H1 (cell line): ENCODE results near the gene CFAP97. TPM values are rescaled to one million over a fixed set of nuclear protein-coding genes. Genes with fewer than 3 reads are reported as not detected.

Experiments
- CTCF ChIA-PET: fragments of 300-600 bp; sonication (Branson Sonifier 250); formaldehyde crosslinking; loops from one replicate; lab custom pipeline; 2021; ENCODE audit not compliant: partially characterized antibody; lab: Charles Lee
- POLR2A ChIA-PET: fragments of 300-600 bp; sonication (Branson Sonifier 250); formaldehyde crosslinking; loops from one replicate; lab custom pipeline; 2021; ENCODE audit warnings: inconsistent platforms; ENCODE audit not compliant: partially characterized antibody; lab: Charles Lee
- DNase-seq, 2 experiments: peaks; one replicate each; pipeline versions ENCODE4 v3.0.0 to v3.0.0-alpha.2; 2010 to 2022; ENCODE audit warnings: low spot score in 2 of 2, low read depth in 1 of 2, mixed read lengths in 1 of 2
- FAIRE-seq: peaks from 2 replicates; lab custom pipeline; 2011; peaks lifted over from hg19 to GRCh38; lab: Jason Lieb, UNC
- H2AFZ ChIP-seq: 2 replicates; pipeline ENCODE4 v1.8.1; 2012; ENCODE audit warnings: low read length, inconsistent platforms
- H2AK5ac ChIP-seq: 2 replicates; pipeline ENCODE4 v1.6.1; 2013; ENCODE audit warnings: low read depth, low read length
- H2BK120ac ChIP-seq: replicated peaks from 2 replicates; pipeline ENCODE3; 2013; ENCODE audit warnings: low read depth, low read length, inconsistent platforms
- H2BK12ac ChIP-seq: 2 replicates; pipeline ENCODE4 v1.6.1; 2013; ENCODE audit warnings: low read depth, low read length
- H2BK15ac ChIP-seq: 2 replicates; pipeline ENCODE4 v1.6.1; 2013; ENCODE audit warnings: low read length
- H2BK20ac ChIP-seq: 2 replicates; pipeline ENCODE4 v1.6.1; 2013; ENCODE audit warnings: low read length
- H2BK5ac ChIP-seq: 2 replicates; pipeline ENCODE4 v1.6.1; 2013; ENCODE audit warnings: low read depth, low read length
- H3K14ac ChIP-seq: 2 replicates; pipeline ENCODE4 v1.6.1; 2013; ENCODE audit warnings: inconsistent platforms; ENCODE audit not compliant: insufficient read length
- H3K18ac ChIP-seq: 2 replicates; pipeline ENCODE4 v1.6.1; 2013; ENCODE audit warnings: low read length; ENCODE audit errors: extremely low read depth
- H3K23ac ChIP-seq: 2 replicates; pipeline ENCODE4 v1.6.1; 2013; ENCODE audit warnings: inconsistent platforms; ENCODE audit not compliant: insufficient read length
- H3K23me2 ChIP-seq: 2 replicates; pipeline ENCODE4 v1.6.1; 2013; ENCODE audit warnings: low read depth, low read length
- H3K27ac ChIP-seq: 2 replicates; pipeline ENCODE4 v1.6.1; 2011; ENCODE audit warnings: low read depth, low read length, inconsistent platforms
- H3K27me3 ChIP-seq, 4 experiments: replicated peaks in 1 of 4; 1 replicate in 1 of 4; 2 replicates in 3 of 4; pipeline versions ENCODE4 v1.6.1 to v1.8.1; 2011 to 2013; ENCODE audit warnings: low read length in 3 of 4, mild to moderate bottlenecking in 3 of 4, inconsistent platforms in 2 of 4, mixed read lengths in 2 of 4, moderate library complexity in 1 of 4; ENCODE audit not compliant: control insufficient read depth in 3 of 4, insufficient read depth in 3 of 4; ENCODE audit errors: extremely low read depth in 1 of 4
- H3K36me3 ChIP-seq, 4 experiments: 2 replicates each; pipeline versions ENCODE4 v1.6.1 to v1.8.1; 2011 to 2013; ENCODE audit warnings: mild to moderate bottlenecking in 4 of 4, low read length in 3 of 4, moderate library complexity in 2 of 4, control low read depth in 1 of 4, inconsistent platforms in 1 of 4; ENCODE audit not compliant: insufficient read depth in 4 of 4, control insufficient read depth in 2 of 4
- H3K4ac ChIP-seq: replicated peaks from 2 replicates; pipeline ENCODE3; 2013; ENCODE audit warnings: low read length, low read depth, mixed read lengths, inconsistent platforms; ENCODE audit not compliant: insufficient read length
- H3K4me1 ChIP-seq, 4 experiments: replicated peaks in 1 of 4; 1 replicate in 1 of 4; 2 replicates in 3 of 4; pipeline versions ENCODE4 v1.6.1 to v1.8.1; 2011 to 2013; ENCODE audit warnings: low read length in 3 of 4, inconsistent platforms in 2 of 4, mixed read lengths in 1 of 4; ENCODE audit not compliant: insufficient read depth in 4 of 4, control insufficient read depth in 3 of 4
- H3K4me2 ChIP-seq, 2 experiments: 2 replicates each; pipeline versions ENCODE4 v1.6.1 to v1.8.1; 2011 to 2013; ENCODE audit warnings: low read depth in 2 of 2, low read length in 2 of 2, control low read depth in 1 of 2, inconsistent platforms in 1 of 2, mild to moderate bottlenecking in 1 of 2; ENCODE audit not compliant: insufficient read depth in 1 of 2
- H3K4me3 ChIP-seq, 4 experiments: fragments of 200-600, 300-600 bp in 1 of 4; sonication (generic), shearing (Covaris generic), sonication (Bioruptor Twin) in 1 of 4; 2 replicates each; pipeline versions ENCODE4 v1.5.1 to v1.8.1; 2011 to 2016; ENCODE audit warnings: low read length in 4 of 4, low read depth in 3 of 4, control low read depth in 2 of 4, inconsistent platforms in 2 of 4, mild to moderate bottlenecking in 2 of 4, mixed read lengths in 1 of 4, moderate library complexity in 1 of 4; ENCODE audit not compliant: insufficient read depth in 2 of 4; ENCODE audit errors: extremely low read depth in 1 of 4
- H3K56ac ChIP-seq: replicated peaks from 2 replicates; pipeline ENCODE3; 2013; ENCODE audit warnings: low read depth, mild to moderate bottlenecking, mixed read lengths, low read length, inconsistent platforms; ENCODE audit not compliant: insufficient read length
- H3K79me1 ChIP-seq: 2 replicates; pipeline ENCODE4 v1.6.1; 2013; ENCODE audit warnings: low read depth, low read length, control low read depth
- H3K79me2 ChIP-seq, 2 experiments: 2 replicates each; pipeline versions ENCODE4 v1.6.1 to v1.8.1; 2012 to 2013; ENCODE audit warnings: low read length in 2 of 2, mild to moderate bottlenecking in 2 of 2, inconsistent platforms in 1 of 2; ENCODE audit not compliant: insufficient read depth in 2 of 2, control insufficient read depth in 1 of 2
- H3K9ac ChIP-seq, 4 experiments: replicated peaks in 1 of 4; 1 replicate in 1 of 4; 2 replicates in 3 of 4; pipeline versions ENCODE4 v1.6.1 to v1.8.1; 2011 to 2013; ENCODE audit warnings: low read depth in 3 of 4, low read length in 3 of 4, control low read depth in 2 of 4, mild to moderate bottlenecking in 2 of 4, moderate library complexity in 2 of 4, inconsistent platforms in 1 of 4; ENCODE audit errors: extremely low read depth in 1 of 4
- H3K9me3 ChIP-seq, 2 experiments: 2 replicates each; pipeline versions ENCODE4 v1.6.1 to v1.8.1; 2012 to 2013; ENCODE audit warnings: mild to moderate bottlenecking in 2 of 2, moderate library complexity in 2 of 2, control low read depth in 1 of 2, inconsistent platforms in 1 of 2, low read depth in 1 of 2, low read length in 1 of 2, mixed read lengths in 1 of 2; ENCODE audit not compliant: insufficient read depth in 2 of 2
- H4K20me1 ChIP-seq, 2 experiments: replicated peaks in 1 of 2; 2 replicates each; pipeline versions ENCODE3 to v1.8.1; 2011 to 2013; ENCODE audit warnings: inconsistent platforms in 2 of 2, low read length in 2 of 2, mild to moderate bottlenecking in 1 of 2; ENCODE audit not compliant: insufficient read depth in 2 of 2, control insufficient read depth in 1 of 2
- H4K5ac ChIP-seq: 2 replicates; pipeline ENCODE4 v1.6.1; 2013; ENCODE audit warnings: low read length, low read depth, mixed read lengths, inconsistent platforms; ENCODE audit not compliant: insufficient read length
- H4K8ac ChIP-seq: 2 replicates; pipeline ENCODE4 v1.8.0; 2013; ENCODE audit warnings: mild to moderate bottlenecking, moderate library complexity, low read length, inconsistent platforms; ENCODE audit not compliant: insufficient read depth; ENCODE audit errors: extremely low read depth
- H4K91ac ChIP-seq: replicated peaks from 2 replicates; pipeline ENCODE3; 2013; ENCODE audit warnings: low read length, mixed read lengths, inconsistent platforms; ENCODE audit not compliant: insufficient read length
- ASH2L ChIP-seq: fragments of 200-600, 300-600 bp; sonication (generic); IDR thresholded peaks from one replicate; pipeline ENCODE4 v1.7.1; 2017; ENCODE audit warnings: low read length
- CHD2 ChIP-seq: IDR thresholded peaks from 2 replicates; pipeline ENCODE4 v1.6.1; 2012; ENCODE audit warnings: low read length, improper control_type of control experiment
- CREB1 ChIP-seq: IDR thresholded peaks from 2 replicates; pipeline ENCODE4 v1.6.1; 2012; ENCODE audit warnings: inconsistent platforms
- EZH2 ChIP-seq: fragments of 200-600 bp; sonication (generic); IDR thresholded peaks from 2 replicates; pipeline ENCODE4 v1.7.1; 2012; ENCODE audit warnings: low read depth, mild to moderate bottlenecking, moderate library complexity, low read length, inconsistent platforms; ENCODE audit not compliant: severe bottlenecking
- MAFK ChIP-seq: IDR thresholded peaks from 2 replicates; pipeline ENCODE4 v1.6.1; 2012; ENCODE audit warnings: low read depth, mild to moderate bottlenecking, improper control_type of control experiment, low read length
- PHF8 ChIP-seq: fragments of 200-600 bp; sonication (generic); conservative IDR thresholded peaks from 2 replicates; pipeline ENCODE4 v1.7.1; 2012; ENCODE audit warnings: low read depth, mild to moderate bottlenecking, inconsistent platforms, low read length, moderate library complexity
- RBBP5 ChIP-seq: IDR thresholded peaks from 2 replicates; pipeline ENCODE4 v1.7.1; 2012; ENCODE audit warnings: low read depth, mild to moderate bottlenecking, inconsistent platforms, low read length, moderate library complexity, borderline replicate concordance
- SIN3A ChIP-seq, 2 experiments: IDR thresholded peaks in 1 of 2; conservative IDR thresholded peaks in 1 of 2; 2 replicates each; pipeline ENCODE4 v1.6.1; 2011 to 2012; ENCODE audit warnings: low read length in 2 of 2, improper control_type of control experiment in 1 of 2, low read depth in 1 of 2, mild to moderate bottlenecking in 1 of 2
- SIX5 ChIP-seq: IDR thresholded peaks from 2 replicates; pipeline ENCODE4 v1.6.1; 2011; ENCODE audit warnings: mild to moderate bottlenecking, low read depth, low read length
- TAF1 ChIP-seq: IDR thresholded peaks from 2 replicates; pipeline ENCODE4 v1.6.1; 2011; ENCODE audit warnings: mild to moderate bottlenecking, low read depth, low read length
- TCF12 ChIP-seq: IDR thresholded peaks from 2 replicates; pipeline ENCODE4 v1.6.1; 2011; ENCODE audit warnings: low read depth, mild to moderate bottlenecking, low read length
- WGBS, 2 experiments: shearing (Covaris generic) in 1 of 2; methylation state at CpG; one replicate each; pipeline versions ENCODE4 v1.1.6 to v1.1.7; 2013 to 2015; ENCODE audit warnings: low lambda C conversion rate in 2 of 2, mixed read lengths in 2 of 2, inconsistent platforms in 1 of 2, low coverage in 1 of 2, missing lambda C conversion rate in 1 of 2; ENCODE audit not compliant: insufficient replicate concordance in 2 of 2, insufficient coverage in 1 of 2, insufficient read length in 1 of 2; ENCODE audit errors: extremely low coverage in 1 of 2, missing lambda C conversion rate in 1 of 2; 5-methylcytosine and 5-hydroxymethylcytosine counted together
- polyA plus RNA-seq, 7 experiments: library from polyadenylated mRNA; depleted of rRNA in 3 of 7; stranded (reverse) in 5 of 7; unstranded in 2 of 7; fragments of >200 nt in 5 of 7; fragments of 200-250 nt in 2 of 7; gene quantifications; 1 replicate in 5 of 7; 2 replicates in 1 of 7; 4 replicates in 1 of 7; pipeline versions ENCODE4 v1.2.1 to v1.2.3, GENCODE V29; 2011 to 2013; ENCODE audit warnings: missing spikeins in 2 of 7, mixed read lengths in 2 of 7
- total RNA-seq: library from RNA; stranded (reverse); fragmentation: NEBNext Ultra II Directional; extraction: Animal tissue kit (Norgen Biotek cat#: 25700); gene quantifications from 2 replicates; pipeline ENCODE4 v1.2.1, GENCODE V29; 2021
- TF ChIP-seq, protein P1 (sequence below): IDR thresholded peaks from 2 replicates; pipeline ENCODE4 v1.6.1; 2012; ENCODE audit warnings: low read length, inconsistent platforms

CFAP97 gene
- total and polyA plus RNA-seq, 2 of the 8 experiments (the other 6 are each of a cell fraction or from before 2014, with no cell fraction given), result 9.2 to 40.4 TPM

DNA sequence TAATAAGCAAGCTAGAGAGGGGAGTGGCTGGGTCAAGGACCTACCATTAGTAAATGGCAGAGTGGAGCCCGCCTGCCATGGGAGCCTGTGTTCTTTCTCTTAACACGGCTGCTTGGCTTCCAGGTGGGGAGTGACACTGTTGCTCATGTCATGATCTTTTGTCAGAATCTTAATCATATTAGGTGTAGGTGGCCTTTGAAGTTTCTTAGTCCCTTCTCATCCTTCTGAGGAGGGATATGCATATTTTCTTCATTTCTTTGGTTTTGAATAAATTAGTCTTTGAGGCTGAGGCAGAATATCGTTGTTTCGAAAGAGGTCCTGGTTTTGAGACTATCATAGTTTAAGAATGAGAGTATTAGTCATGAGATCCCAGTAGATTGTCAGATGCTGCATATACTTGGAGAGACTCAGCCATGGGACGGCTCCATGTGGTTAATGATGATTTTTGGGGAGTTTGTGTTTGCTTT is 34.4 kb upstream of the CFAP97 start:
- Histone ChIP-seq H3K23ac (no peak overlapping the region), H3K4ac (no peak overlapping the region), H3K18ac (no peak overlapping the region), H3K23me2 (no peaks in the 10 kb centered on the region), H3K79me2 (peaks cover 0 to 14% of the 10 kb centered on the region in 2 experiments; a peak in 2 of 4 replicates), H4K5ac (no peak overlapping the region), H2BK12ac (no peak overlapping the region), H3K56ac (no peak overlapping the region), H2AK5ac (no peak overlapping the region), H4K20me1 (peaks cover 0 to 3% of the 10 kb centered on the region in 2 experiments), H3K4me1 (no peaks in the 10 kb centered on the region), H3K27me3 (no peaks in the 10 kb centered on the region), H2BK120ac (no peak overlapping the region), H3K14ac (no peak overlapping the region), H2AFZ (no peak overlapping the region), H2BK20ac (no peak overlapping the region), H3K36me3 (peaks cover 0 to 5% (median 0%) of the 10 kb centered on the region in 4 experiments; a peak in 3 of 8 replicates), H3K79me1 (peaks cover 2% of the 10 kb centered on the region; the same call in 1 of the 2 replicates), H3K4me2 (no peak overlapping the region), H3K9ac (no peak overlapping the region), H3K9me3 (peaks cover 11 to 23% of the 10 kb centered on the region in 2 experiments; a peak in 2 of 4 replicates), H4K91ac (no peak overlapping the region), H4K8ac (no peak overlapping the region), H2BK5ac (no peak overlapping the region), H3K4me3 (no peak overlapping the region), H2BK15ac (no peak overlapping the region), H3K27ac (no peak overlapping the region)
- 87% methylated on average over 5 of the region's 5 CpGs; no CpG with 5 or more reads in 1 of the 2 experiments for WGBS, 2 experiments
- CTCF ChIA-PET, result interaction anchor here (1.0 to 1.5 kb wide), 2 partner anchors 11 to 198 kb away, joined by 3 to 4 read pairs; no protein-coding TSS in a partner anchor
- POLR2A ChIA-PET, result no interaction called here
- no peak for DNase-seq
- no peak for FAIRE-seq
- TF ChIP-seq TAF1 (no peak), TCF12 (no peak), RBBP5 (no peak), CREB1 (no peak), SIX5 (no peak), SIN3A (conservative IDR thresholded peaks at IDR 0.05 in 1 of 2, IDR thresholded peaks at IDR 0.05 in 1 of 2; ENCODE audit: low read depth in 1 of 2, low read length in 2 of 2) (no peak), PHF8 (no peak), CHD2 (no peak), EZH2 (no peak), MAFK (no peak), ASH2L (no peak)
- TF ChIP-seq, protein P1, sequence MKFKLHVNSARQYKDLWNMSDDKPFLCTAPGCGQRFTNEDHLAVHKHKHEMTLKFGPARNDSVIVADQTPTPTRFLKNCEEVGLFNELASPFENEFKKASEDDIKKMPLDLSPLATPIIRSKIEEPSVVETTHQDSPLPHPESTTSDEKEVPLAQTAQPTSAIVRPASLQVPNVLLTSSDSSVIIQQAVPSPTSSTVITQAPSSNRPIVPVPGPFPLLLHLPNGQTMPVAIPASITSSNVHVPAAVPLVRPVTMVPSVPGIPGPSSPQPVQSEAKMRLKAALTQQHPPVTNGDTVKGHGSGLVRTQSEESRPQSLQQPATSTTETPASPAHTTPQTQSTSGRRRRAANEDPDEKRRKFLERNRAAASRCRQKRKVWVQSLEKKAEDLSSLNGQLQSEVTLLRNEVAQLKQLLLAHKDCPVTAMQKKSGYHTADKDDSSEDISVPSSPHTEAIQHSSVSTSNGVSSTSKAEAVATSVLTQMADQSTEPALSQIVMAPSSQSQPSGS, result no peak
